H7 (cell line): ENCODE results near the gene ERCC2. TPM values are rescaled to one million over a fixed set of nuclear protein-coding genes. Genes with fewer than 3 reads are reported as not detected.

Source experiments
- total RNA-seq: library from RNA; depleted of rRNA; stranded (reverse); fragments of >200 nt; shearing (Covaris generic); gene quantifications from 2 replicates; pipeline ENCODE4 v1.2.3, GENCODE V29; 2014; rRNA removed

Gene ERCC2
- total RNA-seq, 1 experiment from 2014 or later, result 54.2 TPM

Other genes with a start within 250 kb of the ERCC2 start
- 0.24 and 0.70 TPM in 2 replicates for gene NKPD1, start 209.6 kb downstream of the ERCC2 start, total RNA-seq
- 39.3 and 47.4 TPM in 2 replicates for gene TRAPPC6A, start 192.3 kb downstream of the ERCC2 start, total RNA-seq
- gene BLOC1S3, start 191.8 kb downstream of the ERCC2 start, total RNA-seq, result 3.4 and 4.3 TPM in 2 replicates
- gene EXOC3L2, start 125.2 kb downstream of the ERCC2 start, total RNA-seq, result 2.2 and 5.4 TPM in 2 replicates
- gene MARK4, start 119.3 kb downstream of the ERCC2 start, total RNA-seq, result 16.1 and 26.5 TPM in 2 replicates
- gene CKM, start 47.7 kb downstream of the ERCC2 start, total RNA-seq, result not detected in 2 replicates
- 1.6 and 1.8 TPM in 2 replicates for gene KLC3, start 29.8 kb downstream of the ERCC2 start, total RNA-seq
- 12.8 and 18.9 TPM in 2 replicates for gene PPP1R13L, start 34.5 kb upstream of the ERCC2 start, total RNA-seq
- gene POLR1G, start 36.1 kb upstream of the ERCC2 start, total RNA-seq, result 35.8 and 39.6 TPM in 2 replicates
- 68.5 and 76.6 TPM in 2 replicates for gene ERCC1, start 53.3 kb upstream of the ERCC2 start, total RNA-seq
- 1.6 and 10.3 TPM in 2 replicates for gene FOSB, start 97.4 kb upstream of the ERCC2 start, total RNA-seq
- 16.3 and 17.5 TPM in 2 replicates for gene RTN2, start 126.5 kb upstream of the ERCC2 start, total RNA-seq
- gene PPM1N, start 127.9 kb upstream of the ERCC2 start, total RNA-seq, result 4.0 and 9.2 TPM in 2 replicates
- gene VASP, start 136.9 kb upstream of the ERCC2 start, total RNA-seq, result 103 and 130 TPM in 2 replicates
- gene OPA3, start 214.2 kb upstream of the ERCC2 start, total RNA-seq, result 12.6 and 14.2 TPM in 2 replicates
- gene GPR4, start 231.6 kb upstream of the ERCC2 start, total RNA-seq, result 0.07 and 0.41 TPM in 2 replicates